Fibroblast of lung (primary cell): ENCODE results near the gene FSTL4. TPM values are rescaled to one million over a fixed set of nuclear protein-coding genes. Genes with fewer than 3 reads are reported as not detected.

Experiments
- DNase-seq, 2 donors: peaks; one replicate each; pipeline versions ENCODE4 v3.0.0 to v3.0.0-alpha.2; 2010; ENCODE audit warnings: low read depth in 2 of 2
- H2AFZ ChIP-seq: 2 replicates; pipeline ENCODE4 v1.5.1; 2012; ENCODE audit warnings: low read length, control low read depth, inconsistent platforms
- H3K27ac ChIP-seq: 2 replicates; pipeline ENCODE4 v1.5.1; 2011; ENCODE audit warnings: low read length, control low read depth; ENCODE audit not compliant: insufficient read depth
- H3K27me3 ChIP-seq: 2 replicates; pipeline ENCODE4 v1.5.1; 2011; ENCODE audit warnings: mild to moderate bottlenecking, low read length; ENCODE audit not compliant: control insufficient read depth, insufficient read depth
- H3K36me3 ChIP-seq: 2 replicates; pipeline ENCODE4 v1.5.1; 2011; ENCODE audit warnings: low read length; ENCODE audit not compliant: control insufficient read depth, insufficient read depth
- H3K4me1 ChIP-seq: 2 replicates; pipeline ENCODE4 v1.5.1; 2011; ENCODE audit warnings: low read length; ENCODE audit not compliant: control insufficient read depth, insufficient read depth; ENCODE audit errors: extremely low read depth
- H3K4me2 ChIP-seq: 2 replicates; pipeline ENCODE4 v1.5.1; 2011; ENCODE audit warnings: low read length, control low read depth; ENCODE audit not compliant: insufficient read depth; ENCODE audit errors: extremely low read depth
- H3K4me3 ChIP-seq, 4 experiments: fragments of 200-600 bp in 1 of 4; sonication (generic) in 1 of 4; replicated peaks in 1 of 4; 2 replicates each; pipeline ENCODE4 v1.5.1; 2011 to 2016; ENCODE audit warnings: low read length in 4 of 4, low read depth in 3 of 4, mild to moderate bottlenecking in 3 of 4, control low read depth in 2 of 4, inconsistent platforms in 1 of 4, mixed read lengths in 1 of 4; ENCODE audit not compliant: insufficient read depth in 1 of 4; ENCODE audit errors: control extremely low read depth in 1 of 4
- H3K79me2 ChIP-seq: 2 replicates; pipeline ENCODE4 v1.5.1; 2012; ENCODE audit warnings: mild to moderate bottlenecking, low read length, inconsistent platforms; ENCODE audit not compliant: control insufficient read depth, insufficient read depth
- H3K9ac ChIP-seq: 2 replicates; pipeline ENCODE4 v1.5.1; 2011; ENCODE audit warnings: mild to moderate bottlenecking, low read length, control low read depth; ENCODE audit not compliant: insufficient read depth
- H3K9me3 ChIP-seq: 2 replicates; pipeline ENCODE4 v1.5.1; 2012; ENCODE audit warnings: low read depth, low read length; ENCODE audit not compliant: control insufficient read depth, insufficient read depth
- H4K20me1 ChIP-seq: 2 replicates; pipeline ENCODE4 v1.5.1; 2011; ENCODE audit warnings: low read length; ENCODE audit not compliant: control insufficient read depth, insufficient read depth; ENCODE audit errors: extremely low read depth
- EZH2 ChIP-seq: IDR thresholded peaks from 2 replicates; pipeline ENCODE4 v1.5.1; 2012; ENCODE audit warnings: low read length, control low read depth, mild to moderate bottlenecking; ENCODE audit errors: missing control alignments
- polyA plus RNA-seq, 2 donors: library from polyadenylated mRNA; depleted of rRNA in 1 of 2; stranded (reverse) in 1 of 2; unstranded in 1 of 2; fragments of >200 nt; gene quantifications; 2 replicates each; pipeline ENCODE4 v1.2.1, GENCODE V29; 2011 to 2012; ENCODE audit warnings: missing spikeins in 1 of 2
- total RNA-seq: library from RNA; depleted of rRNA; stranded (reverse); fragments of >200 nt; gene quantifications from 2 replicates; pipeline ENCODE4 v1.2.1, GENCODE V29; 2014
- TF ChIP-seq, protein P1 (sequence below), 2 donors: IDR thresholded peaks in 1 of 2; conservative IDR thresholded peaks in 1 of 2; 1 replicate in 1 of 2; 2 replicates in 1 of 2; pipeline ENCODE4 v1.5.1; 2011 to 2012; ENCODE audit warnings: low read length in 2 of 2, control low read depth in 1 of 2, inconsistent platforms in 1 of 2, low read depth in 1 of 2, mild to moderate bottlenecking in 1 of 2

FSTL4 gene
- total and polyA plus RNA-seq, 2 donors (not counting 1 experiment from before 2014, with no cell fraction given): 0.17 to 0.33 TPM

DNA sequence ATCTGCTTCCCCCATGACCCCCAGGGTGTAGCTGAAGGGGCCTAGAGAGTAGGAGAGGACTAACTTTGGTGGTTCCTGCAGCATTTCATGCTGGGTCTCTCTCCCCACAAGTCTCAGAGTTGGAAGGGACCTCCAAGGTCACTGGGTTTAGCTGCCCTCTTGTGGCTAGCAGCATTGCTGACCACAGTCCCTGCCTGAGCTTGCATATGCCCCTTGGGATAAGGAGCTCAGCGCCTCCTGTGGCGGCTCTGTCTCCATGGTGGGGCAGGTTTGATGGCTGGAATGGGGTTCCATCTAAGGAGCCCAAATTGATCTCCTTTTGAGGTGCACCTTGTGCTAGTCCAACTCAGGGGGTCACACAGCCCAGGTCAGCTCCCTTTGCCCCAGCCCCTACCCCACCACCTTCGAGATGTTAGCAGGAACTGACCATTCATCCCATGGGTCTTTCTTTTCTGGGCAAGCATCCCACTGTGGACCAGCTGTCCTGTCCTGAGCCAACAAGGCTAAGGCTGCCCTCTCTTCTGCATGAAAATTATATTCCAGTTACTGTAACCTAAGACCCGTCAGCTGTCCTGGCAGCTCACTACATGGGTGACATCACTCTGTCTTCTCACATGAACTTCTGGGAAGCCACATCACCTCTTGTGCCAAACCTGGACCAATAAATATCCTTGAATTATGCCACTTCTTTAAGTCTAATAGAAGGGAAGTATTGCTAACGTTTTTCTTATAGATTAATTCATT, 364.3 kb downstream of the FSTL4 start:
- Histone ChIP-seq H3K79me2 (no peaks in the 10 kb centered on the region), H3K27me3 (no peaks in the 10 kb centered on the region), H3K4me2 (no peak overlapping the region), H2AFZ (no peak overlapping the region), H3K9me3 (no peaks in the 10 kb centered on the region), H4K20me1 (no peaks in the 10 kb centered on the region), H3K4me3 (no peak overlapping the region), H3K4me1 (peaks cover 2% of the 10 kb centered on the region), H3K36me3 (no peaks in the 10 kb centered on the region), H3K27ac (no peak overlapping the region), H3K9ac (no peak overlapping the region)
- peak; percentile 30 to 71 for DNase-seq
- TF ChIP-seq, protein P1, sequence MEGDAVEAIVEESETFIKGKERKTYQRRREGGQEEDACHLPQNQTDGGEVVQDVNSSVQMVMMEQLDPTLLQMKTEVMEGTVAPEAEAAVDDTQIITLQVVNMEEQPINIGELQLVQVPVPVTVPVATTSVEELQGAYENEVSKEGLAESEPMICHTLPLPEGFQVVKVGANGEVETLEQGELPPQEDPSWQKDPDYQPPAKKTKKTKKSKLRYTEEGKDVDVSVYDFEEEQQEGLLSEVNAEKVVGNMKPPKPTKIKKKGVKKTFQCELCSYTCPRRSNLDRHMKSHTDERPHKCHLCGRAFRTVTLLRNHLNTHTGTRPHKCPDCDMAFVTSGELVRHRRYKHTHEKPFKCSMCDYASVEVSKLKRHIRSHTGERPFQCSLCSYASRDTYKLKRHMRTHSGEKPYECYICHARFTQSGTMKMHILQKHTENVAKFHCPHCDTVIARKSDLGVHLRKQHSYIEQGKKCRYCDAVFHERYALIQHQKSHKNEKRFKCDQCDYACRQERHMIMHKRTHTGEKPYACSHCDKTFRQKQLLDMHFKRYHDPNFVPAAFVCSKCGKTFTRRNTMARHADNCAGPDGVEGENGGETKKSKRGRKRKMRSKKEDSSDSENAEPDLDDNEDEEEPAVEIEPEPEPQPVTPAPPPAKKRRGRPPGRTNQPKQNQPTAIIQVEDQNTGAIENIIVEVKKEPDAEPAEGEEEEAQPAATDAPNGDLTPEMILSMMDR (conservative IDR thresholded peaks at IDR 0.05 in 1 of 2, IDR thresholded peaks at IDR 0.05 in 1 of 2; ENCODE audit: low read depth in 1 of 2, low read length in 2 of 2): peak; percentile 20 to 66
- no peak for TF ChIP-seq EZH2

DNA sequence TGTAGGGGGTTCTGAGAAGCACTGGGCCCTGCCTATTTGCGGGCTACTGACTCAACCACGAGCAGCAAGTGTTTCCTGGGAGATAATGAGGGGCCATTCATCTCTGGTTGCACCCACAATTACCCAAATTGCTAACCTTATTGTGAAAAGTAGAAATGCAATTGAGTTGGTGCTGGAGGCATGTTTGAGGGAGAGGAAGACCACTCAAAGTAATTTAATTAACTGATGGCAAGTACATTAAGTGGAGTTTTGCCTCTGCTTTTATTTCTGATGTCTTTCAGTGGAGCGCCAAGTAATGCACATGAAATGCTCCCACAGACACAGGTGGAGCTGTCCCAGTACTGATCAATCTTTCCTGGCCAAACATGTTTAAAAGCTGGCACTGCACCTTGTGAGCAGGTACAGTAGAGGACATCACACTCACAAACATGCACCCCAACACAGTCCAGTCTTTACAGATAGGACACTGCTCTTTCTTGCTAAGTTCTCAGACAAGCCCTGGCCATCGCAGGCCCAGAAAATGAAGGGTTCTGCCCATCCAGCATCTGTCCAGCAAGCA, 365.1 kb downstream of the FSTL4 start:
- Histone ChIP-seq H3K4me3 (no peak overlapping the region), H2AFZ (no peak overlapping the region), H3K79me2 (no peaks in the 10 kb centered on the region), H3K27me3 (no peaks in the 10 kb centered on the region), H3K4me1 (peaks cover 2% of the 10 kb centered on the region), H3K36me3 (no peaks in the 10 kb centered on the region), H3K27ac (no peak overlapping the region), H3K9me3 (no peaks in the 10 kb centered on the region), H4K20me1 (no peaks in the 10 kb centered on the region), H3K4me2 (no peak overlapping the region), H3K9ac (no peak overlapping the region)
- TF ChIP-seq, protein P1 (conservative IDR thresholded peaks at IDR 0.05 in 1 of 2, IDR thresholded peaks at IDR 0.05 in 1 of 2; ENCODE audit: low read depth in 1 of 2, low read length in 2 of 2): no peak
- TF ChIP-seq EZH2: no peak
- no peak for DNase-seq

DNA sequence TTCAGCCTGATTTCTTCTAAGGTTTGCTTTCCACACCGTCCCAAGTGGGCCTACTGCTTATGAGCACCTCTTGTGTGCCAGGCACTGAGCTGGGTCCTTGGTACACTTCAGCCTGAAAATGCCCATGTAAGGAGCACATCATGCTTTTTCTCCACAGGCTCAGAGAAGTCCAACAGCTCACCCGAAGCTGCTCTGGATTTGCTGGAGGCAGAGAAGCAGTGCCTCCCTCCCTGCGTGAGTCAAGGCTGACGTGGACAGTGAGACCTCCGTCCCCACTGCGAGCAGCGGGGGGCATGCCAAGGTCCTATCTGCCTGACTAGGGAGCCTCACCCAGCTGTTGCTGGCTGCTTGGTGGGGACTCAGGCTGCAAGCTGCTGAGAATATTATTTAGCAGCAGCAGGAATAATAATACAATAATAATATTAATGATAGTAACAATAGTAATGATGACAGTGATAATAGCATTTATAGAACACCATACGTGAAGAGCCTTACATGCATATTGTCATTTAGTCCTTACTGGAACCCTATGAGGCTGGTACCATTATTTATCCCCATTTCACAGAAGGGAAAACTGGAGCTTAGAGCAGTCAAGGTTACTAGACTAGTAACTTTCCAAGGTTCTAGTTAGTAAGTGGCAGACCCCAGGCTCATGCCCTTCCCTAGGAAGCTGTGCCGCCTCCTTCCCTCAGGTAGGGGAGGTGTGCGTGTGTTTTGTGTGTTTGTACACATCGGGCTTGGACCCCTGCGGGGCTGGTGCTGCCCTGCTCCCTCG, 365.8 kb downstream of the FSTL4 start:
- DNase-seq: peak in 1 of 2 donors; percentile 70
- TF ChIP-seq, protein P1 (conservative IDR thresholded peaks at IDR 0.05 in 1 of 2, IDR thresholded peaks at IDR 0.05 in 1 of 2; ENCODE audit: low read depth in 1 of 2, low read length in 2 of 2): no peak
- Histone ChIP-seq H2AFZ (no peak overlapping the region), H3K4me1 (peaks cover 2% of the 10 kb centered on the region), H3K27ac (no peak overlapping the region), H3K9ac (no peak overlapping the region), H3K4me3 (no peak overlapping the region), H3K79me2 (no peaks in the 10 kb centered on the region), H3K27me3 (no peaks in the 10 kb centered on the region), H4K20me1 (no peaks in the 10 kb centered on the region), H3K9me3 (no peaks in the 10 kb centered on the region), H3K4me2 (no peak overlapping the region), H3K36me3 (no peaks in the 10 kb centered on the region)
